GM21717 (cell line): Measurements from ENCODE around the gene EMILIN2.
A peak's percentile ranks its signal among the peaks of the same experiment; 100 is the strongest.

Experiments used
- ATAC-seq: cut with Tn5 transposase; IDR thresholded peaks from one replicate; pipeline ENCODE4 v1.9.1; 2021; ENCODE audit warnings: mild to moderate bottlenecking, moderate library complexity; ENCODE audit not compliant: unreplicated experiment

EMILIN2 gene

GRCh38 chr18:2948038-2948437 is 101.2 kb downstream of the EMILIN2 start:
- ATAC-seq, result no peak

- ATAC-seq, result no peak
Measured at GRCh38 chr18:2952605-2953004, 105.8 kb downstream of the EMILIN2 start.

- ATAC-seq, result no peak
Measured at GRCh38 chr18:2953935-2954653, 107.3 kb downstream of the EMILIN2 start.

- ATAC-seq, result no peak
Measured at GRCh38 chr18:2954869-2955645, 108.3 kb downstream of the EMILIN2 start.

- no peak for ATAC-seq
Measured at GRCh38 chr18:2956056-2956455, 109.2 kb downstream of the EMILIN2 start.

GRCh38 chr18:2958819-2959298 is 112.1 kb downstream of the EMILIN2 start:
- peak; percentile 46 for ATAC-seq

- ATAC-seq, result no peak
Measured at GRCh38 chr18:2959341-2959740, 112.5 kb downstream of the EMILIN2 start.

- no peak for ATAC-seq
Measured at GRCh38 chr18:2960983-2961696, 114.3 kb downstream of the EMILIN2 start.

GRCh38 chr18:2961821-2962220 is 115.0 kb downstream of the EMILIN2 start:
- ATAC-seq, result no peak

- no peak for ATAC-seq
Measured at GRCh38 chr18:2963048-2963447, 116.2 kb downstream of the EMILIN2 start.

GRCh38 chr18:2964361-2965010 is 117.7 kb downstream of the EMILIN2 start:
- ATAC-seq, result no peak
